HG02678 (cell line): ENCODE results near the gene C1QTNF8.

ENCODE experiments used
- ATAC-seq: cut with Tn5 transposase; IDR thresholded peaks from one replicate; pipeline ENCODE4 v1.9.1; 2021; ENCODE audit warnings: mild to moderate bottlenecking, moderate library complexity; ENCODE audit not compliant: unreplicated experiment

C1QTNF8 gene

GRCh38 chr16:1127971-1128715 lies 32.1 kb upstream of the C1QTNF8 start:
- ATAC-seq = no peak

GRCh38 chr16:1127101-1127500 lies 31.1 kb upstream of the C1QTNF8 start:
- ATAC-seq = no peak

GRCh38 chr16:1126586-1126985 lies 30.5 kb upstream of the C1QTNF8 start:
- ATAC-seq = no peak

- no peak for ATAC-seq
Measured at GRCh38 chr16:1126044-1126443, 30.0 kb upstream of the C1QTNF8 start.

GRCh38 chr16:1125471-1125870 lies 29.4 kb upstream of the C1QTNF8 start:
- ATAC-seq = no peak

- ATAC-seq = no peak
Measured at GRCh38 chr16:1124795-1125194, 28.8 kb upstream of the C1QTNF8 start.

- no peak for ATAC-seq
Measured at GRCh38 chr16:1124291-1124690, 28.2 kb upstream of the C1QTNF8 start.

- no peak for ATAC-seq
Measured at GRCh38 chr16:1123525-1124230, 27.6 kb upstream of the C1QTNF8 start.

- ATAC-seq = no peak
Measured at GRCh38 chr16:1122398-1122765, 26.3 kb upstream of the C1QTNF8 start.

- no peak for ATAC-seq
Measured at GRCh38 chr16:1121601-1122397, 25.8 kb upstream of the C1QTNF8 start.

- no peak for ATAC-seq
Measured at GRCh38 chr16:1121009-1121408, 25.0 kb upstream of the C1QTNF8 start.

GRCh38 chr16:1120577-1120941 lies 24.5 kb upstream of the C1QTNF8 start:
- ATAC-seq = no peak

- no peak for ATAC-seq
Measured at GRCh38 chr16:1119766-1120576, 23.9 kb upstream of the C1QTNF8 start.

- no peak for ATAC-seq
Measured at GRCh38 chr16:1119129-1119528, 23.1 kb upstream of the C1QTNF8 start.

GRCh38 chr16:1117926-1118325 lies 21.9 kb upstream of the C1QTNF8 start:
- no peak for ATAC-seq

GRCh38 chr16:1117176-1117900 lies 21.3 kb upstream of the C1QTNF8 start:
- no peak for ATAC-seq

- no peak for ATAC-seq
Measured at GRCh38 chr16:1116693-1117077, 20.6 kb upstream of the C1QTNF8 start.

GRCh38 chr16:1113889-1114526 lies 18.0 kb upstream of the C1QTNF8 start:
- no peak for ATAC-seq

GRCh38 chr16:1113489-1113888 lies 17.4 kb upstream of the C1QTNF8 start:
- ATAC-seq = no peak
